ENCODE measurements around the gene SNRK.

- TF ChIP-seq, protein P1, sequence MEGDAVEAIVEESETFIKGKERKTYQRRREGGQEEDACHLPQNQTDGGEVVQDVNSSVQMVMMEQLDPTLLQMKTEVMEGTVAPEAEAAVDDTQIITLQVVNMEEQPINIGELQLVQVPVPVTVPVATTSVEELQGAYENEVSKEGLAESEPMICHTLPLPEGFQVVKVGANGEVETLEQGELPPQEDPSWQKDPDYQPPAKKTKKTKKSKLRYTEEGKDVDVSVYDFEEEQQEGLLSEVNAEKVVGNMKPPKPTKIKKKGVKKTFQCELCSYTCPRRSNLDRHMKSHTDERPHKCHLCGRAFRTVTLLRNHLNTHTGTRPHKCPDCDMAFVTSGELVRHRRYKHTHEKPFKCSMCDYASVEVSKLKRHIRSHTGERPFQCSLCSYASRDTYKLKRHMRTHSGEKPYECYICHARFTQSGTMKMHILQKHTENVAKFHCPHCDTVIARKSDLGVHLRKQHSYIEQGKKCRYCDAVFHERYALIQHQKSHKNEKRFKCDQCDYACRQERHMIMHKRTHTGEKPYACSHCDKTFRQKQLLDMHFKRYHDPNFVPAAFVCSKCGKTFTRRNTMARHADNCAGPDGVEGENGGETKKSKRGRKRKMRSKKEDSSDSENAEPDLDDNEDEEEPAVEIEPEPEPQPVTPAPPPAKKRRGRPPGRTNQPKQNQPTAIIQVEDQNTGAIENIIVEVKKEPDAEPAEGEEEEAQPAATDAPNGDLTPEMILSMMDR (IDR thresholded peaks at IDR 0.05; ENCODE audit: borderline replicate concordance, extremely low read depth, low read length, poor library complexity, severe bottlenecking) = no peak
- no peak for TF ChIP-seq EZH2 (IDR thresholded peaks at IDR 0.05; ENCODE audit: borderline replicate concordance, low read depth, low read length, severe bottlenecking)
Observed at GRCh38 chr3:43247561-43248184, 38.7 kb upstream of the SNRK start.

Measured in DND-41 (cell line).